ENCODE measurements around the gene WHRN.
A peak's percentile ranks its signal among the peaks of the same experiment; 100 is the strongest.

WHRN gene

GRCh38 chr9:114505187-114506081, at the start of gene WHRN:
TSS of gene WHRN (minus strand) at chr9:114505473. CDS start at chr9:114504801, 672 bp downstream.
- in situ Hi-C loops (cut with HindIII; ENCODE audit: low sequenced_read_pairs): no loop called here
- peak within 1 kb of the TSS; percentile 65 for H3K4me3 ChIP-seq (ENCODE audit: low read depth, low read length)
- no peak for TF ChIP-seq CTCF (IDR thresholded peaks at IDR 0.05; ENCODE audit: low read depth, low read length, missing control alignments)
- DNase-seq (ENCODE audit: low read depth): peak; percentile 65

GRCh38 chr9:114553202-114553601, 47.9 kb upstream of the WHRN start:
- no peak overlapping the region for H3K4me3 ChIP-seq (ENCODE audit: low read depth, low read length)
- in situ Hi-C loops (cut with HindIII; ENCODE audit: low sequenced_read_pairs): no loop called here
- TF ChIP-seq CTCF (IDR thresholded peaks at IDR 0.05; ENCODE audit: low read depth, low read length, missing control alignments): no peak
- DNase-seq (ENCODE audit: low read depth): no peak

GRCh38 chr9:114552706-114553105, 47.4 kb upstream of the WHRN start:
- TF ChIP-seq CTCF (IDR thresholded peaks at IDR 0.05; ENCODE audit: low read depth, low read length, missing control alignments): no peak
- no peak overlapping the region for H3K4me3 ChIP-seq (ENCODE audit: low read depth, low read length)
- in situ Hi-C loops (cut with HindIII; ENCODE audit: low sequenced_read_pairs): no loop called here
- no peak for DNase-seq (ENCODE audit: low read depth)

GRCh38 chr9:114551750-114552685, 46.7 kb upstream of the WHRN start:
- in situ Hi-C loops (cut with HindIII; ENCODE audit: low sequenced_read_pairs): no loop called here
- peak; percentile 95 for DNase-seq (ENCODE audit: low read depth)
- TF ChIP-seq CTCF (IDR thresholded peaks at IDR 0.05; ENCODE audit: low read depth, low read length, missing control alignments): no peak
- H3K4me3 ChIP-seq (ENCODE audit: low read depth, low read length): no peak overlapping the region

- DNase-seq (ENCODE audit: low read depth): no peak
- in situ Hi-C loops (cut with HindIII; ENCODE audit: low sequenced_read_pairs): no loop called here
- no peak for TF ChIP-seq CTCF (IDR thresholded peaks at IDR 0.05; ENCODE audit: low read depth, low read length, missing control alignments)
These were observed 44.5 kb upstream of the WHRN start for GRCh38 chr9:114549697-114550330.

GRCh38 chr9:114546851-114547250, 41.6 kb upstream of the WHRN start:
- TF ChIP-seq CTCF (IDR thresholded peaks at IDR 0.05; ENCODE audit: low read depth, low read length, missing control alignments): no peak
- in situ Hi-C loops (cut with HindIII; ENCODE audit: low sequenced_read_pairs): no loop called here
- DNase-seq (ENCODE audit: low read depth): no peak
- no peak overlapping the region for H3K4me3 ChIP-seq (ENCODE audit: low read depth, low read length)

More at GRCh38 chr9:114549697-114550330, 44.5 kb upstream of the WHRN start:
- no peak overlapping the region for H3K4me3 ChIP-seq (ENCODE audit: low read depth, low read length)

Measured in astrocyte of the cerebellum (primary cell).